GM19193 (cell line): ENCODE data around the gene YES1.

ENCODE experiments used
- POLR2A ChIP-seq: IDR thresholded peaks from 4 replicates; pipeline ENCODE4 v1.6.1; 2011; ENCODE audit not compliant: insufficient read depth, insufficient read length; ENCODE audit errors: extremely low read depth

YES1 gene

DNA sequence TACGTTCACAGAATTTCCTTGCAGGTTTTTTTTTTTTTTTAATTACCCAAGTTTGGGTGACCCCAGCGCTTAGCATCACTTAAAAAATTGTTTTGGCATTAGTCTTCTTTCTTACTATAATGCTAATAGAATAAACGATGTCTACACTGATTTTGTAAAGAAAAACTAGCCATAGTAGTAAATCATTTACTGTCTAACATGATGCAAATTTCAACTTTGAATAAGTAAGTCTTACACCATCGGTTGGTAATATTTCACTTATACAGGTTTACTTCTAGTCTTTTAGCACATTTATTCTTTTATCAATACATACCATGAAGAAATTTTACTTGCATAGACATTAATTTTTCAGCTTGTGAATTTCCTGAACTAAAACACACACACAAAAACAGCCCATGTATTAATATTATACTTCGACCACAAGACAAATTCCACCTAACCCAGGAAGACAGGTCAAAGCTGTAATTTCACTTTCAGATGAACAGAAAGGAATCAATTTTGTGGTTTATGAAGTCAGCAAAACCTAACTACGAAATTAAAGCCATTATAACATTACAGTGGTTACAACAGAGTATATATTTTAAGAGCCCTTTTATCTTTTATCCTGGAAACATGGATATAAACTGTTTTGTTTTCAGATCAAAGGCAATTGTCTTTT, 1.9 kb downstream of the YES1 start:
- TF ChIP-seq POLR2A: no peak

DNA sequence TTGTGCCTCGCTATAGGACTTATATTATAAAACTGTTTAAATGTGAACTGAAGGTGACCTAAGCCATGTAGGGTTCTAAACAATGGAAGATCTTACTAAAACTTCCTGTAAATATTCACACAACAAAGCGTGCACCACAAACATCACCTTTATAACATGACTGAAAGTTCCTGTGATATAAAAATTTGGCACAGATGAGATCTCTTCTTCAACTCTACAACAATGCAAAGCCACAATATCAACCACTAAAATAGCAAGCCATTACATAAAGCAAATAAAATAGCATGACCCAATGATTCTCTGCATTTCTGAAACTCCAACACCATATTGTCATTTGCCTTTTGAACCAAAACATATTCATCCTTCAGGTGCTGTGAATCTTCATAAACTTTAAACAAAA, 3.5 kb downstream of the YES1 start:
- no peak for TF ChIP-seq POLR2A

GRCh38 chr18:808086-808485, 4.0 kb downstream of the YES1 start:
- no peak for TF ChIP-seq POLR2A

DNA sequence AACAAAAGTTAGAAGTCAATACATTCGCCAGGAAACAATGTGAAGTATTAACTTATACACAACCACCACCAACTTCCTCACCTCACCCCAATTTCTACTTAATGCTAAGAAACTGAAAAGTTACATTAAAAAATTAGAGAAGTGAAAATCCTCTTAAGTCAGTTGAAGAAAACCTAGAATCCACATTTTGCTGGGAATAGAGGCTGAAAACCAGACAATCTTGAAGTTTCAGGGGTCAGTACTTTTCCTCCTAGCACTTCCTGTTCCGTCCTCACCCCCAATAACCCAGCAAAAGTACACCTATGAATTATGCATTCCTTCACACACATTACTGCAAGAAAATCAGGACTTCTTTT, 6.3 kb downstream of the YES1 start:
- no peak for TF ChIP-seq POLR2A

- TF ChIP-seq POLR2A: no peak
These were observed 6.9 kb downstream of the YES1 start for GRCh38 chr18:805008-805754.

- no peak for TF ChIP-seq POLR2A
These were observed 10.9 kb downstream of the YES1 start for GRCh38 chr18:801137-801536.

DNA sequence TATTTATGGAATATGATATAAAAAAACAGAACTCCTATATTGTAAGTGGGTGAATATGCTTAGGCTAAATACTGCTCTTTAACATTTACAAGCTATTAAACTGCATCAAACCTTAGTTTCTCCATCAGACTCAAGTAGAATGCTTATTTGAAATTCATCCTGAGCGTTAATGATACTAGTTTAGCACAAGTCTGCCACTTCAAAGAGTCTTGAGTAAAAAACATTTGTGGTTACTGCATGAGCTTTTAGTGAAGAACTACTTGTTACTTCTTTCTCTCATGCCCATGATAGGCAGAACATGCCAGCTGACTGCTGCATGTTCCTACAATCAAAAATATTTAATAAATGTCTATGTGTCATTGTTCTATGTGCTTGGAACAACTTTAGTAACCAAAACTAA, 12.1 kb downstream of the YES1 start:
- no peak for TF ChIP-seq POLR2A

GRCh38 chr18:789397-789796, 22.6 kb downstream of the YES1 start:
- TF ChIP-seq POLR2A: no peak

GRCh38 chr18:785242-785641, 26.8 kb downstream of the YES1 start:
- TF ChIP-seq POLR2A: no peak

DNA sequence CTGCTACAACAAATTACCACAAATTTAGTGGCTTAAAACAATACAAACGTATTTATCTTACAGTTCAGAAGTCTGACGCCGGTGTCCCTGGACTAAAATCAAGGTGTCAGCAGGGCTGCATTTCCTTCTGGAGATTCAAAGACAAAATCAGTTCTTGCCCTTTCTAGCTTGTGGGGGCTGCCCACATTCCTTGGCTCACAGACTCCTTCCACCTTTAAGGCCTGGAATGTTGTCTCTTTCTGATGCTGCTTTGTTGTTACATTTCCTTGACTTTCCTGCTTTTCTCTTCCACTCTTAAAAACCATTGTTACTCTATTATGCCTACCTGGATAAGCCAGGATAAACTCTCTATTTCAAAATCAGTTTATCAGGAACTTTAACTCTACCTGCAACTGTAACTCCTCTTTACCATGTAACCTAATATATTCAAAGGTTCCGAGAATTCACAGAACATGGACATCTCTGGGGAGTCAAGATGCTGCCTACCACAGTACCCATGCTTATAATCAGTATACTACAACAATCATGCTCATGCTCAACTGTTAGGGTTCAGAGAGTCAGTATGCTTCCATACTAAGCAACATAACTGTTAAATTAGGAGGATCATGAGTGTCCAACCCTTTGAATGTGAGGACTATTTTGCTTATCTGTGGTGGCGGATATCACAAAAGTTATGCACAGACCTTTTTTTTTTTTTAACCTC, 27.4 kb downstream of the YES1 start:
- TF ChIP-seq POLR2A: no peak

DNA sequence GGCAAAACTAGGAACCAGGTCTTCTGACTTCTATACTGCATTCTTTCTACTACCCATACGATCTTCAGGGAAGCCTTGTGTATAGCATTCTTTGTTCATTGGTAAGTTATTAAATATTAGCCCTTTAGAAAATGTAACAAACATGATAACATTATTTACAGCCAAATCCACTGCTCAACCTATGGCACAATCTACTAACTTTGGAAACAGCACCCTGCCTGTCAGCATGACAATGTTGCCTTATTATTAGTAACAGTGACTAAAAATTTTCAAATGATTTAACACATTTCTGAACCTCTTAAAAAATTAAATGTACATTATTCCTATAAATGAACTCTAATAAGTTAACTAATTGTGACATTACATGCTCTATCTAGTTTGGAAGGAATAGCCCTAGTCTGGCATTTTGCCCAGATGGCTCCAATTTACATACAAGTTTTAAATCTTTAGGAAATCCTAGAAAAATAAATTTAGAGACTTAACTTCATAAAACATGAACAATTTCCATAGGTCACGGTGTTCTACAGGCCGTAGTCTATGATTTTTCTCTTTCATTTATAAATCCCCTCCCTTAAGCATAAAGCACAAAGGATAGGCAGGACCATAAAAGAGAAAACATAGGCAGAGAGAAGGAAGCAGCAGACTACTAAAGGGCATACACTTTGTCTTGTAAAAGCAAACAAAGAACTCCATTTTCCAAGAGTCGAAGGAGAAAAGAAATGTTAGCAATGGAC, 33.7 kb downstream of the YES1 start:
- TF ChIP-seq POLR2A: no peak

DNA sequence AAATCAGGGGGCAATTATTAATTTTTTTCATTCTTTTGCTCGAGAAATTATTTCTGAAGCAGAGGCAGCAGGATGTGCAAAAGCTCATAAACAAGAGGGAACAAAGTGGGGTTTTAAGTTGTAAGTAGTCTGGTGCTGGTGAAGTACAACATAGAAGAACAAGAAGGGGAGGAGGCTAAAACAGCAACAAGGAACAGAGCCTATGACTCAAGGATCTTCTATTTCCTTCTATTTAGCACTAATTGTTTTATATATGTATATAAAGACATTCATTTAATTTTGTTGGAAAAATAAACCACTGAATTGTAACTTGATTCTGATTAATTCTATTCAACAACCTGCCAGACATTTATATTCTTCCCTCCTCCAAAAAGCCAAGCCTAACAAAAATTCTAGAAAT, 35.0 kb downstream of the YES1 start:
- no peak for TF ChIP-seq POLR2A

DNA sequence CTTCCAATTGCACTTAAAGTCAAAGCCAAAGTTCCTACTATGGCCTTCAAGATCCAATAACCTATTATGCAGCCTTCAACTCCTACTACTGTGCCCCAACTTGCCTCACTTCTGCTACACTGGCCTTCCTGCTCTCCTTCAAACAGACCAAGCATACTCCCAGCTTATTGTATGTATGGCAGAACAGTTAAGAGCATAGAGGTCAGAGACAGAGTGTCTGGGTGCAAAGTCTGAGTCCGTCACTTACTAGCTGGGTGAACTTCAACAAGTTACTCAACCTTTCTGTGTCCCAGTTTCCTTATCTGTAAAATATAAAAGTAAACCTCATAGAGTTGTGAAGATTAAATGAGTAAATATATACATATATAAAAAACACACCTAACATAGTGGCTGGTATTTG, 37.2 kb downstream of the YES1 start:
- TF ChIP-seq POLR2A: no peak

GRCh38 chr18:773980-774624, 37.9 kb downstream of the YES1 start:
- no peak for TF ChIP-seq POLR2A

DNA sequence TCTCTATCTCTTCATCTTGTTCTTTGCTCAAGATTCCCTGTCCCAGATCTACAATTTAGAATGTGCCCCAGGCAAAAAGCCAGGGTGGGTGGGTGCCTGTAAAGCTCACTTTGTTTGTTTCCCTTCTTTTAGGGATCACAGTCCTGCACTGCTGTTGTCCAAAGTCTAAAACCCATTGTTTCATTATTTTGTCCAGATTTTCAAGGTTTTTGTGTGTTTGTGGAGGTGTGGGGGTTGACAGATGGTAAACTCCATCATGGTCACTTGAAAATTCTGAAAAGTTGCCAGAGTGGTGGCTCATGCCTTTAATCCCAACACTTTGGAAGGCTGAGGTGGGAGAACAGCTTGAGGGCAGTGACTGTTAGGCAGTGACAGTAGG, 41.5 kb downstream of the YES1 start:
- no peak for TF ChIP-seq POLR2A

DNA sequence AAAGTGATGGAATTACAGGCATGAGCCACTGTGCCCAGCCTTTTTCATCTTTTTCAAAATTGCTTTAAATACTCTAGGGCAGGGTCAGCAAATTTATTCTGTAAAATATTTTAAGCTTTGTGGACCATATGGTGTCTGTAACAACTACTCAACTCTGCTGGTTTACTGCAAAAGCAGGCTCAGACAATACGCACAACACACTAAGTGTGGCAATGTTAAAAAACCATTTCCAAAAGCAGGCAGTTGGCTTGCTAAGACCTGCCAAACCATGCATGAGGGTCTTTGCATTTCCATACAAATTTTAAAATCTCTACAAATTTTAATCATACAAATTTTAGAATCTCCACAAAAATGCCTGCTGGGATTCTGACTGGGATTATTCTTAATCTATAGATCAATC, 44.1 kb downstream of the YES1 start:
- TF ChIP-seq POLR2A: no peak
